GM23338 (cell line): Measurements from ENCODE around the gene VARS2.

Experiments
- CREB1 ChIP-seq: fragments of 250-450 bp; sonication (Bioruptor Pico); IDR thresholded peaks from 2 replicates; pipeline ENCODE4 v1.5.0; 2020; ENCODE audit warnings: low read depth, mild to moderate bottlenecking, moderate library complexity
- CTCF ChIP-seq, 2 experiments: fragments of 200-600 bp in 1 of 2; sonication (generic) in 1 of 2; conservative IDR thresholded peaks; 2 replicates each; pipeline versions ENCODE4 v1.5.1 to v1.6.1; 2016 to 2017; ENCODE audit warnings: antibody characterized with exemption in 2 of 2, low read depth in 2 of 2, mild to moderate bottlenecking in 2 of 2, moderate library complexity in 1 of 2
- ETS1 ChIP-seq: IDR thresholded peaks from 2 replicates; pipeline ENCODE4 v1.6.1; 2016; ENCODE audit warnings: antibody characterized with exemption
- EZH2 ChIP-seq: fragments of 200-600 bp; sonication (generic); IDR thresholded peaks from one replicate; pipeline ENCODE4 v1.8.0; 2017; ENCODE audit warnings: antibody characterized with exemption, mild to moderate bottlenecking, low read depth; ENCODE audit not compliant: unreplicated experiment
- EZH2phosphoT487 ChIP-seq: fragments of 200-600 bp; sonication (generic); IDR thresholded peaks from one replicate; pipeline ENCODE4 v1.8.1; 2018; ENCODE audit warnings: antibody characterized with exemption; ENCODE audit not compliant: unreplicated experiment
- JUNB ChIP-seq: IDR thresholded peaks from one replicate; pipeline ENCODE4 v1.6.1; 2016; ENCODE audit warnings: antibody characterized with exemption; ENCODE audit not compliant: unreplicated experiment
- NANOG ChIP-seq: IDR thresholded peaks from 2 replicates; pipeline ENCODE4 v1.6.1; 2016; ENCODE audit warnings: antibody characterized with exemption, borderline replicate concordance
- POLR2AphosphoS5 ChIP-seq: IDR thresholded peaks from 2 replicates; pipeline ENCODE4 v1.6.1; 2016; ENCODE audit warnings: antibody characterized with exemption, low read depth
- REST ChIP-seq: IDR thresholded peaks from one replicate; pipeline ENCODE4 v1.6.1; 2018; ENCODE audit warnings: antibody characterized with exemption; ENCODE audit not compliant: unreplicated experiment
- ZNF114 ChIP-seq: fragments of 250-450 bp; sonication (Bioruptor Pico); IDR thresholded peaks from 2 replicates; pipeline ENCODE4 v1.5.0; 2020; ENCODE audit warnings: mild to moderate bottlenecking, moderate library complexity
- ZNF331 ChIP-seq: fragments of 250-450 bp; sonication (Bioruptor Pico); IDR thresholded peaks from 2 replicates; pipeline ENCODE4 v1.5.0; 2020; ENCODE audit warnings: low read depth, mild to moderate bottlenecking, moderate library complexity

GRCh38 chr6:30894381-30894780 lies 19.7 kb upstream of the VARS2 start:
- TF ChIP-seq CTCF (conservative IDR thresholded peaks at IDR 0.05; ENCODE audit: low read depth in 2 of 2) (no peak), REST (no peak), CREB1 (CRISPR knock-in tag) (no peak), EZH2 (no peak), POLR2AphosphoS5 (no peak), JUNB (no peak), EZH2phosphoT487 (no peak), ETS1 (no peak), ZNF114 (no peak), NANOG (no peak), ZNF331 (no peak)
